HCT116 (cell line): ENCODE data around the gene E2F1. TPM values are rescaled to one million over a fixed set of nuclear protein-coding genes. Genes with fewer than 3 reads are reported as not detected.

ENCODE experiments used
- ATAC-seq: fragments of 200-7000 bp; cut with Tn5 transposase; 2 replicates; pipeline ENCODE4 v1.9.1; 2020; ENCODE audit warnings: mild to moderate bottlenecking, moderate library complexity
- BruUV-seq: library from RNA; stranded (reverse); fragments of 400-500 nt; replicated peaks from 2 replicates; lab custom pipeline; 2021; lab: Mats Ljungman, UMichigan
- CTCF ChIA-PET: fragments of 300-600 bp; sonication (Branson Sonifier 250); formaldehyde crosslinking; loops from one replicate; lab custom pipeline; 2021; ENCODE audit warnings: antibody characterized with exemption; lab: Charles Lee
- POLR2A ChIA-PET: fragments of 300-600, 350-600 bp; sonication (Branson Sonifier 250); formaldehyde crosslinking; loops from one replicate; lab custom pipeline; 2021; ENCODE audit warnings: antibody characterized with exemption; lab: Charles Lee
- RAD21 ChIA-PET, 2 experiments: fragments of 300-600 bp; sonication (Branson Sonifier 250); formaldehyde crosslinking; loops; one replicate each; lab custom pipeline; 2023; ENCODE audit warnings: low total read pairs in 2 of 2; ENCODE audit not compliant: uncharacterized antibody in 2 of 2, unreplicated experiment in 2 of 2, low non-redundant PET in 1 of 2; lab: Charles Lee
- DNase-seq: peaks from one replicate; pipeline ENCODE4 v3.0.0-alpha.2; 2010; ENCODE audit warnings: low read depth, low spot score
- H2AFZ ChIP-seq: fragments of 200-600 bp; shearing (Covaris generic), sonication (generic); 2 replicates; pipeline ENCODE4 v1.6.1; 2017; ENCODE audit warnings: low read depth, mixed run types, mixed read lengths, antibody characterized with exemption, low read length; ENCODE audit not compliant: poor library complexity, severe bottlenecking
- H3K27ac ChIP-seq: 2 replicates; pipeline ENCODE4 v1.5.1; 2012; ENCODE audit warnings: low read depth, low read length
- H3K27me3 ChIP-seq: fragments of 200-600 bp; sonication (generic); 2 replicates; pipeline ENCODE4 v1.6.1; 2016; ENCODE audit warnings: mixed run types, low read length, mixed read lengths; ENCODE audit not compliant: insufficient read depth
- H3K36me3 ChIP-seq, 2 experiments: fragments of 200-500 bp in 1 of 2; fragments of 200-600 bp in 1 of 2; sonication (Bioruptor generic) in 1 of 2; sonication (generic) in 1 of 2; 2 replicates each; pipeline versions ENCODE4 v1.5.1 to v1.6.1; 2014 to 2016; ENCODE audit warnings: low read length in 2 of 2, inconsistent platforms in 1 of 2, mixed read lengths in 1 of 2, mixed run types in 1 of 2; ENCODE audit not compliant: insufficient read depth in 2 of 2, control insufficient read depth in 1 of 2
- H3K4me1 ChIP-seq, 2 experiments: fragments of 200-600 bp in 1 of 2; sonication (generic) in 1 of 2; 2 replicates each; pipeline versions ENCODE4 v1.5.1 to v1.6.1; 2012 to 2017; ENCODE audit warnings: low read length in 2 of 2, inconsistent platforms in 1 of 2, mild to moderate bottlenecking in 1 of 2, mixed read lengths in 1 of 2, mixed run types in 1 of 2, moderate library complexity in 1 of 2; ENCODE audit not compliant: insufficient read depth in 2 of 2, control insufficient read depth in 1 of 2
- H3K4me2 ChIP-seq: fragments of 200-600 bp; sonication (generic); 2 replicates; pipeline ENCODE4 v1.6.1; 2017; ENCODE audit warnings: mixed run types, low read length, mixed read lengths
- H3K4me3 ChIP-seq, 2 experiments: fragments of 200-600 bp in 1 of 2; sonication (generic) in 1 of 2; replicated peaks in 1 of 2; 2 replicates each; pipeline ENCODE4 v1.5.1; 2011 to 2016; ENCODE audit warnings: low read length in 2 of 2, control low read depth in 1 of 2, low read depth in 1 of 2, mild to moderate bottlenecking in 1 of 2, mixed read lengths in 1 of 2, mixed run types in 1 of 2
- H3K79me2 ChIP-seq: fragments of 200-600 bp; sonication (generic); 2 replicates; pipeline ENCODE4 v1.6.1; 2017; ENCODE audit warnings: mild to moderate bottlenecking, mixed run types, low read length, moderate library complexity, mixed read lengths; ENCODE audit not compliant: insufficient read depth
- H3K9ac ChIP-seq: fragments of 200-600 bp; sonication (generic); 2 replicates; pipeline ENCODE4 v1.6.1; 2016; ENCODE audit warnings: low read length, mixed read lengths
- H3K9me2 ChIP-seq: fragments of 200-600 bp; sonication (generic), shearing (Covaris generic); 2 replicates; pipeline ENCODE4 v1.6.1; 2017; ENCODE audit warnings: mixed run types, mild to moderate bottlenecking, moderate library complexity; ENCODE audit not compliant: insufficient read depth
- H3K9me3 ChIP-seq, 2 experiments: fragments of 200-500 bp in 1 of 2; fragments of 200-600 bp in 1 of 2; sonication (Bioruptor generic) in 1 of 2; sonication (generic) in 1 of 2; 2 replicates each; pipeline ENCODE4 v1.6.1; 2014 to 2017; ENCODE audit warnings: low read length in 2 of 2, mixed read lengths in 2 of 2, inconsistent platforms in 1 of 2, low read depth in 1 of 2, mild to moderate bottlenecking in 1 of 2, mixed run types in 1 of 2, moderate library complexity in 1 of 2; ENCODE audit not compliant: control insufficient read depth in 1 of 2, insufficient read depth in 1 of 2
- H4K20me1 ChIP-seq: fragments of 200-600 bp; sonication (generic), shearing (Covaris generic); 2 replicates; pipeline ENCODE4 v1.6.1; 2017; ENCODE audit warnings: mixed run types, mild to moderate bottlenecking, moderate library complexity; ENCODE audit not compliant: insufficient read depth
- CBX3 ChIP-seq: IDR thresholded peaks from 2 replicates; pipeline ENCODE4 v1.6.1; 2012; ENCODE audit warnings: low read depth
- CEBPB ChIP-seq: IDR thresholded peaks from 2 replicates; pipeline ENCODE4 v1.6.1; 2012; ENCODE audit warnings: low read depth
- EGR1 ChIP-seq: IDR thresholded peaks from 2 replicates; pipeline ENCODE4 v1.6.1; 2012; ENCODE audit warnings: low read depth
- EZH2phosphoT487 ChIP-seq: fragments of 200-600 bp; IDR thresholded peaks from 2 replicates; pipeline ENCODE4 v1.6.1; 2018; ENCODE audit warnings: antibody characterized with exemption, borderline replicate concordance
- FOSL1 ChIP-seq: IDR thresholded peaks from 2 replicates; pipeline ENCODE4 v1.6.1; 2012; ENCODE audit warnings: low read depth
- POLR2A ChIP-seq: IDR thresholded peaks from 2 replicates; pipeline ENCODE4 v1.7.0; 2011; ENCODE audit warnings: borderline replicate concordance; ENCODE audit not compliant: insufficient read depth, insufficient read length; ENCODE audit errors: extremely low read depth
- POLR2AphosphoS5 ChIP-seq: IDR thresholded peaks from 2 replicates; pipeline ENCODE4 v1.6.1; 2011; ENCODE audit warnings: mild to moderate bottlenecking, low read depth, low read length, moderate library complexity
- SIN3A ChIP-seq: IDR thresholded peaks from 2 replicates; pipeline ENCODE4 v1.6.1; 2012; ENCODE audit warnings: low read depth
- YY1 ChIP-seq: IDR thresholded peaks from 2 replicates; pipeline ENCODE4 v1.6.1; 2011; ENCODE audit warnings: low read length, low read depth, moderate library complexity, mild to moderate bottlenecking; ENCODE audit not compliant: insufficient replicate concordance; ENCODE audit errors: extremely low read depth
- ZFX ChIP-seq: fragments of 450-650 bp; IDR thresholded peaks from 2 replicates; pipeline ENCODE4 v1.6.1; 2017
- ZNF274 ChIP-seq: fragments of 200-500 bp; sonication (Bioruptor generic); IDR thresholded peaks from 2 replicates; pipeline ENCODE4 v1.6.1; 2014; ENCODE audit warnings: mild to moderate bottlenecking, low read depth, low read length, inconsistent platforms
- intact Hi-C: fragments of 100-400 bp; cut with micrococcal nuclease; formaldehyde crosslinking; loops from 2 replicates; pipeline ENCODE4 v1.10.0; 2022
- total RNA-seq: library from RNA; stranded (reverse); gene quantifications from one replicate; pipeline ENCODE4 v1.2.1, GENCODE V29; 2021; ENCODE audit not compliant: unreplicated experiment
- TF ChIP-seq, protein P1 (sequence below): IDR thresholded peaks from 2 replicates; pipeline ENCODE4 v1.6.1; 2012; ENCODE audit warnings: low read depth
- TF ChIP-seq, protein P2 (sequence below): IDR thresholded peaks from 2 replicates; pipeline ENCODE4 v1.6.1; 2012
- TF ChIP-seq, protein P3 (sequence below): IDR thresholded peaks from 2 replicates; pipeline ENCODE4 v1.6.1; 2011; ENCODE audit warnings: mild to moderate bottlenecking, low read length, moderate library complexity; ENCODE audit not compliant: insufficient replicate concordance; ENCODE audit errors: extremely low read depth
- TF ChIP-seq, protein P4 (sequence below), 3 experiments: fragments of 200-600 bp in 1 of 3; sonication (generic) in 1 of 3; IDR thresholded peaks in 2 of 3; conservative IDR thresholded peaks in 1 of 3; 2 replicates each; pipeline ENCODE4 v1.5.1; 2012 to 2017; ENCODE audit warnings: low read depth in 2 of 3, low read length in 2 of 3, antibody characterized with exemption in 1 of 3, borderline replicate concordance in 1 of 3, control low read depth in 1 of 3, mild to moderate bottlenecking in 1 of 3, mixed read lengths in 1 of 3, mixed run types in 1 of 3, moderate library complexity in 1 of 3; ENCODE audit not compliant: insufficient read depth in 1 of 3

The E2F1 gene
- total RNA-seq, 1 experiment from 2014 or later = 30.9 TPM

DNA sequence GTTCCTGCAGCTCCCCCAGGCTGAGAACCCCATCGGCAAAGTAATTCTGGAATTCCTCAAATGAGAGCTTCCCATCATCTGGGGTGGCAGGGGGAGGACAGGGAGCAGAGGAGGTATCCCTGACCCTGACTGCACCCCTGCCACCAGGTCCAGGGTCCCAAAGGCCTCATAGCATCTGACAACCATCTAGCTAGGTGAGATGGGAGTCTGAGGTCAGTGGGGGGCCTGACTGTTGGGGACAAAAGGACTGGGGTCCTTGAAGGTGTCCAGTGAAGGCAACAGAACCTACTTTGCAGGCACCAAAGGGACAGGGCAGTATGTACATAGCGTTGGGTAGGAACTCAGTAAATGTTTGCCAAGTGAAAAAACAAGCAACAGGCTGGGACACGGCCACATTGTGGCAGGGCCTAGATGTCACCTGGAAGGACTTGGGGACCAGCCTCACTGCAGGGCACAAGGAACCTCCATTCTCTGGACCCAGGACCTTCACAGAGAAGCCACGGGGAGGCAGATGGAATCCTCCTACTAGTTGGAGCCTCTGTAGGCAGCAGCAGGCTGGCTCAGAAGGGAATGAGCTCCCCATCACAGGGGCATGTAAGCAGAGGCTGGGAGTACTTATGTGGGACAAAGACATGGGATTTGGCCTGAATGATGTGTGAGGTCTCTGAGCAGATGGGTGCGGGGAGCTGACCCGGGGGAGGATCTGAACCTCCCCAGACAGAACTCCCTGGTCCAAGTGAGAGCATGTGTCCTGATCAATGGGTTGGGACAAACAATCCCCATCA lies 15.3 kb downstream of the E2F1 start:
- ChIA-PET CTCF (interaction anchor here (0.6 kb wide), 1 partner anchor 18 kb away, joined by 3 read pairs; no protein-coding TSS in a partner anchor), POLR2A (no interaction called here), RAD21 (no interaction called here)
- H4K20me1 ChIP-seq = no peaks in the 10 kb centered on the region
- TF ChIP-seq, protein P1, sequence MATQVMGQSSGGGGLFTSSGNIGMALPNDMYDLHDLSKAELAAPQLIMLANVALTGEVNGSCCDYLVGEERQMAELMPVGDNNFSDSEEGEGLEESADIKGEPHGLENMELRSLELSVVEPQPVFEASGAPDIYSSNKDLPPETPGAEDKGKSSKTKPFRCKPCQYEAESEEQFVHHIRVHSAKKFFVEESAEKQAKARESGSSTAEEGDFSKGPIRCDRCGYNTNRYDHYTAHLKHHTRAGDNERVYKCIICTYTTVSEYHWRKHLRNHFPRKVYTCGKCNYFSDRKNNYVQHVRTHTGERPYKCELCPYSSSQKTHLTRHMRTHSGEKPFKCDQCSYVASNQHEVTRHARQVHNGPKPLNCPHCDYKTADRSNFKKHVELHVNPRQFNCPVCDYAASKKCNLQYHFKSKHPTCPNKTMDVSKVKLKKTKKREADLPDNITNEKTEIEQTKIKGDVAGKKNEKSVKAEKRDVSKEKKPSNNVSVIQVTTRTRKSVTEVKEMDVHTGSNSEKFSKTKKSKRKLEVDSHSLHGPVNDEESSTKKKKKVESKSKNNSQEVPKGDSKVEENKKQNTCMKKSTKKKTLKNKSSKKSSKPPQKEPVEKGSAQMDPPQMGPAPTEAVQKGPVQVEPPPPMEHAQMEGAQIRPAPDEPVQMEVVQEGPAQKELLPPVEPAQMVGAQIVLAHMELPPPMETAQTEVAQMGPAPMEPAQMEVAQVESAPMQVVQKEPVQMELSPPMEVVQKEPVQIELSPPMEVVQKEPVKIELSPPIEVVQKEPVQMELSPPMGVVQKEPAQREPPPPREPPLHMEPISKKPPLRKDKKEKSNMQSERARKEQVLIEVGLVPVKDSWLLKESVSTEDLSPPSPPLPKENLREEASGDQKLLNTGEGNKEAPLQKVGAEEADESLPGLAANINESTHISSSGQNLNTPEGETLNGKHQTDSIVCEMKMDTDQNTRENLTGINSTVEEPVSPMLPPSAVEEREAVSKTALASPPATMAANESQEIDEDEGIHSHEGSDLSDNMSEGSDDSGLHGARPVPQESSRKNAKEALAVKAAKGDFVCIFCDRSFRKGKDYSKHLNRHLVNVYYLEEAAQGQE = no peak
- no peak for TF ChIP-seq EZH2phosphoT487
- TF ChIP-seq ZNF274 = no peak
- no peak for TF ChIP-seq POLR2A
- TF ChIP-seq SIN3A = no peak
- no peak for TF ChIP-seq ZFX
- TF ChIP-seq CBX3 = no peak
- no peak for TF ChIP-seq EGR1
- TF ChIP-seq, protein P2, sequence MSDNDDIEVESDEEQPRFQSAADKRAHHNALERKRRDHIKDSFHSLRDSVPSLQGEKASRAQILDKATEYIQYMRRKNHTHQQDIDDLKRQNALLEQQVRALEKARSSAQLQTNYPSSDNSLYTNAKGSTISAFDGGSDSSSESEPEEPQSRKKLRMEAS = no peak
- TF ChIP-seq CEBPB = no peak
- TF ChIP-seq POLR2AphosphoS5 = no peak
- TF ChIP-seq FOSL1 = no peak
- TF ChIP-seq YY1 = no peak
- TF ChIP-seq, protein P3, sequence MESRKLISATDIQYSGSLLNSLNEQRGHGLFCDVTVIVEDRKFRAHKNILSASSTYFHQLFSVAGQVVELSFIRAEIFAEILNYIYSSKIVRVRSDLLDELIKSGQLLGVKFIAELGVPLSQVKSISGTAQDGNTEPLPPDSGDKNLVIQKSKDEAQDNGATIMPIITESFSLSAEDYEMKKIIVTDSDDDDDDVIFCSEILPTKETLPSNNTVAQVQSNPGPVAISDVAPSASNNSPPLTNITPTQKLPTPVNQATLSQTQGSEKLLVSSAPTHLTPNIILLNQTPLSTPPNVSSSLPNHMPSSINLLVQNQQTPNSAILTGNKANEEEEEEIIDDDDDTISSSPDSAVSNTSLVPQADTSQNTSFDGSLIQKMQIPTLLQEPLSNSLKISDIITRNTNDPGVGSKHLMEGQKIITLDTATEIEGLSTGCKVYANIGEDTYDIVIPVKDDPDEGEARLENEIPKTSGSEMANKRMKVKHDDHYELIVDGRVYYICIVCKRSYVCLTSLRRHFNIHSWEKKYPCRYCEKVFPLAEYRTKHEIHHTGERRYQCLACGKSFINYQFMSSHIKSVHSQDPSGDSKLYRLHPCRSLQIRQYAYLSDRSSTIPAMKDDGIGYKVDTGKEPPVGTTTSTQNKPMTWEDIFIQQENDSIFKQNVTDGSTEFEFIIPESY = no peak
- TF ChIP-seq, protein P4, sequence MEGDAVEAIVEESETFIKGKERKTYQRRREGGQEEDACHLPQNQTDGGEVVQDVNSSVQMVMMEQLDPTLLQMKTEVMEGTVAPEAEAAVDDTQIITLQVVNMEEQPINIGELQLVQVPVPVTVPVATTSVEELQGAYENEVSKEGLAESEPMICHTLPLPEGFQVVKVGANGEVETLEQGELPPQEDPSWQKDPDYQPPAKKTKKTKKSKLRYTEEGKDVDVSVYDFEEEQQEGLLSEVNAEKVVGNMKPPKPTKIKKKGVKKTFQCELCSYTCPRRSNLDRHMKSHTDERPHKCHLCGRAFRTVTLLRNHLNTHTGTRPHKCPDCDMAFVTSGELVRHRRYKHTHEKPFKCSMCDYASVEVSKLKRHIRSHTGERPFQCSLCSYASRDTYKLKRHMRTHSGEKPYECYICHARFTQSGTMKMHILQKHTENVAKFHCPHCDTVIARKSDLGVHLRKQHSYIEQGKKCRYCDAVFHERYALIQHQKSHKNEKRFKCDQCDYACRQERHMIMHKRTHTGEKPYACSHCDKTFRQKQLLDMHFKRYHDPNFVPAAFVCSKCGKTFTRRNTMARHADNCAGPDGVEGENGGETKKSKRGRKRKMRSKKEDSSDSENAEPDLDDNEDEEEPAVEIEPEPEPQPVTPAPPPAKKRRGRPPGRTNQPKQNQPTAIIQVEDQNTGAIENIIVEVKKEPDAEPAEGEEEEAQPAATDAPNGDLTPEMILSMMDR (IDR thresholded peaks at IDR 0.05 in 2 of 3, conservative IDR thresholded peaks at IDR 0.05 in 1 of 3; ENCODE audit: borderline replicate concordance in 1 of 3, insufficient read depth in 1 of 3, low read depth in 2 of 3, low read length in 2 of 3) = no peak
- DNase-seq (no peak), ATAC-seq (no peak)
- H3K4me2 ChIP-seq = no peak overlapping the region
- H3K4me3 ChIP-seq = no peak overlapping the region
- intact Hi-C loops = no loop called here
- BruUV-seq = no TSS peak
- H3K4me1 ChIP-seq = peaks cover 15 to 24% of the 10 kb centered on the region in 2 experiments
- H3K36me3 ChIP-seq = peaks cover 10 to 23% of the 10 kb centered on the region in 2 experiments; a peak in 3 of 4 replicates
- no peaks in the 10 kb centered on the region for H3K9me3 ChIP-seq
- H3K79me2 ChIP-seq = peaks cover 26% of the 10 kb centered on the region; the same call in 1 of the 2 replicates
- H3K27ac ChIP-seq = no peak overlapping the region
- no peak overlapping the region for H2AFZ ChIP-seq
- H3K27me3 ChIP-seq = no peaks in the 10 kb centered on the region
- H3K9ac ChIP-seq = no peak overlapping the region
- no peaks in the 10 kb centered on the region for H3K9me2 ChIP-seq
